ENCODE results near the gene VEGFA. TPM values are rescaled to one million over a fixed set of nuclear protein-coding genes. Genes with fewer than 3 reads are reported as not detected.

The VEGFA gene
- polyA plus RNA-seq, 1 donor from 2014 or later, result 7.3 TPM

DNA sequence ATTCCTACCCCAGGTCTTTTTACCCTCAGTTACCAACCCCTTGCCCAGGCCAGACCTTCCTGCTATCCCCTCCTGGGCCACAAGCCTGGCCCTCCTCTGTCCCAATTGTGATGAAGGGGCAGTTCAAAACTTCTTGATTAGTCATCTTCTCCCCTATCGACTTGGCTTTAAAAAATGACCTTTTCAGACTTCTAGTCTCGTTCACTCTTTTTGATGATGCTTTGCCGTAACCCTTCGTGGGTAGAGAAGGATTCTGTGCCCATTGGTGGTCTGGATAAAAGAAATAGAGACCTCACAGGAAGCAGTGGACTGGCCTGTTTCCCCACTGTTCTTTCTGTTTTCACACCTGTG is 5.5 kb downstream of the VEGFA start:
- H3K27me3 ChIP-seq (ENCODE audit: insufficient read depth, low read depth, low read length), result peaks cover 22% of the 10 kb centered on the region
- H3K4me2 ChIP-seq (ENCODE audit: low read length), result no peak overlapping the region
- H2AFZ ChIP-seq (ENCODE audit: low read depth, low read length), result no peak overlapping the region
- H3K79me2 ChIP-seq (replicated peaks; ENCODE audit: insufficient read depth, low read length), result peaks cover 13% of the 10 kb centered on the region
- H3K36me3 ChIP-seq (ENCODE audit: insufficient read depth, low read length), result no peaks in the 10 kb centered on the region
- no peaks in the 10 kb centered on the region for H3K9me3 ChIP-seq (ENCODE audit: low read length)
- no peaks in the 10 kb centered on the region for H4K20me1 ChIP-seq (ENCODE audit: insufficient read depth)
- no peak overlapping the region for H3K27ac ChIP-seq (ENCODE audit: low read length)
- no peaks in the 10 kb centered on the region for H3F3A ChIP-seq (ENCODE audit: insufficient read depth, low read length, poor library complexity, severe bottlenecking)
- no peak overlapping the region for H3K9ac ChIP-seq (ENCODE audit: low read length)
- H3K9me2 ChIP-seq (ENCODE audit: insufficient read depth, low read length), result no peaks in the 10 kb centered on the region
- H3K4me3 ChIP-seq (ENCODE audit: low read length), result no peak overlapping the region
- TF ChIP-seq, protein P1, sequence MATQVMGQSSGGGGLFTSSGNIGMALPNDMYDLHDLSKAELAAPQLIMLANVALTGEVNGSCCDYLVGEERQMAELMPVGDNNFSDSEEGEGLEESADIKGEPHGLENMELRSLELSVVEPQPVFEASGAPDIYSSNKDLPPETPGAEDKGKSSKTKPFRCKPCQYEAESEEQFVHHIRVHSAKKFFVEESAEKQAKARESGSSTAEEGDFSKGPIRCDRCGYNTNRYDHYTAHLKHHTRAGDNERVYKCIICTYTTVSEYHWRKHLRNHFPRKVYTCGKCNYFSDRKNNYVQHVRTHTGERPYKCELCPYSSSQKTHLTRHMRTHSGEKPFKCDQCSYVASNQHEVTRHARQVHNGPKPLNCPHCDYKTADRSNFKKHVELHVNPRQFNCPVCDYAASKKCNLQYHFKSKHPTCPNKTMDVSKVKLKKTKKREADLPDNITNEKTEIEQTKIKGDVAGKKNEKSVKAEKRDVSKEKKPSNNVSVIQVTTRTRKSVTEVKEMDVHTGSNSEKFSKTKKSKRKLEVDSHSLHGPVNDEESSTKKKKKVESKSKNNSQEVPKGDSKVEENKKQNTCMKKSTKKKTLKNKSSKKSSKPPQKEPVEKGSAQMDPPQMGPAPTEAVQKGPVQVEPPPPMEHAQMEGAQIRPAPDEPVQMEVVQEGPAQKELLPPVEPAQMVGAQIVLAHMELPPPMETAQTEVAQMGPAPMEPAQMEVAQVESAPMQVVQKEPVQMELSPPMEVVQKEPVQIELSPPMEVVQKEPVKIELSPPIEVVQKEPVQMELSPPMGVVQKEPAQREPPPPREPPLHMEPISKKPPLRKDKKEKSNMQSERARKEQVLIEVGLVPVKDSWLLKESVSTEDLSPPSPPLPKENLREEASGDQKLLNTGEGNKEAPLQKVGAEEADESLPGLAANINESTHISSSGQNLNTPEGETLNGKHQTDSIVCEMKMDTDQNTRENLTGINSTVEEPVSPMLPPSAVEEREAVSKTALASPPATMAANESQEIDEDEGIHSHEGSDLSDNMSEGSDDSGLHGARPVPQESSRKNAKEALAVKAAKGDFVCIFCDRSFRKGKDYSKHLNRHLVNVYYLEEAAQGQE (IDR thresholded peaks at IDR 0.05; ENCODE audit: borderline replicate concordance), result no peak
- TF ChIP-seq TAF1 (IDR thresholded peaks at IDR 0.05; ENCODE audit: low read depth) (no peak), SMC3 (conservative IDR thresholded peaks at IDR 0.05; ENCODE audit: poor library complexity) (no peak), MXI1 (conservative IDR thresholded peaks at IDR 0.05; ENCODE audit: poor library complexity, severe bottlenecking) (no peak), EP300 (conservative IDR thresholded peaks at IDR 0.05; ENCODE audit: poor library complexity, severe bottlenecking) (no peak), EZH2 (IDR thresholded peaks at IDR 0.05; ENCODE audit: borderline replicate concordance, insufficient read depth, low read length, poor library complexity, severe bottlenecking) (no peak)

DNA sequence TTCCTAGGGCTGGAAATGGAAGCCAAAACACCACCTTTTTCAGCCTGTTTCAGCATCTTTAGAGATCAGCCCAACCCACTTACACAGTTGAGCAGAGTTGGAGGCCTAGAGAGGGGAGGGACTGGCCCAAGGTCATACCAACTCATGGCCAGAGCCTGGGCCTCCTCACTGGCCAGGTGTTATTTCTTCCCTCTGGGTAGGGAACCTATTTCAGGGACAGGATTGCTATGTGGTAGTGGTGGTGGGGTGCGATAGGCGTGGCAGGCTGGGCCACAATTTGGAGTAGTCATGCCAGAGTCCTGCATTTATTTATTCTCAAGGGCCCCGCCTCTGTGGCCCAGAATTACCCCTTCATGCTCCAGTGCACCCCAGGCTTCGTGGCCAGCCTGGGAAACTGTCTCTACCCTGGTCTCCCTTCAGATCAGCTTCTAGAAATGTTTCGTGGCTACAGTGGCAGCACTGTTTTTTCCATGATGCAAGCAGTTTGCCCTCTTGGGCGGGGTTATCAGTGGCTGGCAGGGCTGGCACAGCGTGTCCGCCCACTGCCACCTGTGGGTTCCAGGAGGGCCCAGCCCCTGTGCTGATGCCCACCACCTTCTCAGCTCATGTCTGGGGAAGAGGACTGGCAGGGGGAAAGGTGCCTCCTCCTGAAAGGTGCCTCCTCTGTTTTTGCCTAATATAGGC is 6.2 kb downstream of the VEGFA start:
- no peaks in the 10 kb centered on the region for H3K36me3 ChIP-seq (ENCODE audit: insufficient read depth, low read length)
- no peak overlapping the region for H3K4me2 ChIP-seq (ENCODE audit: low read length)
- no peak for TF ChIP-seq EZH2 (IDR thresholded peaks at IDR 0.05; ENCODE audit: borderline replicate concordance, insufficient read depth, low read length, poor library complexity, severe bottlenecking)
- TF ChIP-seq, protein P1 (IDR thresholded peaks at IDR 0.05; ENCODE audit: borderline replicate concordance), result no peak
- TF ChIP-seq MXI1 (conservative IDR thresholded peaks at IDR 0.05; ENCODE audit: poor library complexity, severe bottlenecking), result no peak
- TF ChIP-seq RAD21 (conservative IDR thresholded peaks at IDR 0.05), result no peak
- TF ChIP-seq TAF1 (IDR thresholded peaks at IDR 0.05; ENCODE audit: low read depth), result no peak
- TF ChIP-seq EP300 (conservative IDR thresholded peaks at IDR 0.05; ENCODE audit: poor library complexity, severe bottlenecking), result no peak
- no peak for TF ChIP-seq SMC3 (conservative IDR thresholded peaks at IDR 0.05; ENCODE audit: poor library complexity)
- no peak for TF ChIP-seq POLR2AphosphoS5 (IDR thresholded peaks at IDR 0.05)
- TF ChIP-seq, protein P2, sequence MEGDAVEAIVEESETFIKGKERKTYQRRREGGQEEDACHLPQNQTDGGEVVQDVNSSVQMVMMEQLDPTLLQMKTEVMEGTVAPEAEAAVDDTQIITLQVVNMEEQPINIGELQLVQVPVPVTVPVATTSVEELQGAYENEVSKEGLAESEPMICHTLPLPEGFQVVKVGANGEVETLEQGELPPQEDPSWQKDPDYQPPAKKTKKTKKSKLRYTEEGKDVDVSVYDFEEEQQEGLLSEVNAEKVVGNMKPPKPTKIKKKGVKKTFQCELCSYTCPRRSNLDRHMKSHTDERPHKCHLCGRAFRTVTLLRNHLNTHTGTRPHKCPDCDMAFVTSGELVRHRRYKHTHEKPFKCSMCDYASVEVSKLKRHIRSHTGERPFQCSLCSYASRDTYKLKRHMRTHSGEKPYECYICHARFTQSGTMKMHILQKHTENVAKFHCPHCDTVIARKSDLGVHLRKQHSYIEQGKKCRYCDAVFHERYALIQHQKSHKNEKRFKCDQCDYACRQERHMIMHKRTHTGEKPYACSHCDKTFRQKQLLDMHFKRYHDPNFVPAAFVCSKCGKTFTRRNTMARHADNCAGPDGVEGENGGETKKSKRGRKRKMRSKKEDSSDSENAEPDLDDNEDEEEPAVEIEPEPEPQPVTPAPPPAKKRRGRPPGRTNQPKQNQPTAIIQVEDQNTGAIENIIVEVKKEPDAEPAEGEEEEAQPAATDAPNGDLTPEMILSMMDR (IDR thresholded peaks at IDR 0.05; ENCODE audit: poor library complexity, severe bottlenecking), result no peak
- no peaks in the 10 kb centered on the region for H4K20me1 ChIP-seq (ENCODE audit: insufficient read depth)
- peaks cover 13% of the 10 kb centered on the region for H3K79me2 ChIP-seq (replicated peaks; ENCODE audit: insufficient read depth, low read length)
- no peak overlapping the region for H3K4me3 ChIP-seq (ENCODE audit: low read length)
- no peak overlapping the region for H2AFZ ChIP-seq (ENCODE audit: low read depth, low read length)
- no peak overlapping the region for H3K27ac ChIP-seq (ENCODE audit: low read length)
- peaks cover 15% of the 10 kb centered on the region for H3K27me3 ChIP-seq (ENCODE audit: insufficient read depth, low read depth, low read length)
- H3K9me3 ChIP-seq (ENCODE audit: low read length), result no peaks in the 10 kb centered on the region
- H3K9ac ChIP-seq (ENCODE audit: low read length), result no peak overlapping the region
- H3F3A ChIP-seq (ENCODE audit: insufficient read depth, low read length, poor library complexity, severe bottlenecking), result no peaks in the 10 kb centered on the region
- H3K9me2 ChIP-seq (ENCODE audit: insufficient read depth, low read length), result no peaks in the 10 kb centered on the region

Data from neural cell (in vitro differentiated cells).